Ammon's horn (tissue), 1 donor: ENCODE measurements around the gene GP9.
"Not testable (repeated sequence)": the region's sequence is repeated elsewhere in the genome, so short reads cannot be mapped to it uniquely, and the experiment has no call there.

ENCODE experiments used
- DNase-seq: peaks from one replicate; pipeline ENCODE4 v3.0.0-alpha.2; 2016; ENCODE audit warnings: low spot score

Gene GP9

DNA sequence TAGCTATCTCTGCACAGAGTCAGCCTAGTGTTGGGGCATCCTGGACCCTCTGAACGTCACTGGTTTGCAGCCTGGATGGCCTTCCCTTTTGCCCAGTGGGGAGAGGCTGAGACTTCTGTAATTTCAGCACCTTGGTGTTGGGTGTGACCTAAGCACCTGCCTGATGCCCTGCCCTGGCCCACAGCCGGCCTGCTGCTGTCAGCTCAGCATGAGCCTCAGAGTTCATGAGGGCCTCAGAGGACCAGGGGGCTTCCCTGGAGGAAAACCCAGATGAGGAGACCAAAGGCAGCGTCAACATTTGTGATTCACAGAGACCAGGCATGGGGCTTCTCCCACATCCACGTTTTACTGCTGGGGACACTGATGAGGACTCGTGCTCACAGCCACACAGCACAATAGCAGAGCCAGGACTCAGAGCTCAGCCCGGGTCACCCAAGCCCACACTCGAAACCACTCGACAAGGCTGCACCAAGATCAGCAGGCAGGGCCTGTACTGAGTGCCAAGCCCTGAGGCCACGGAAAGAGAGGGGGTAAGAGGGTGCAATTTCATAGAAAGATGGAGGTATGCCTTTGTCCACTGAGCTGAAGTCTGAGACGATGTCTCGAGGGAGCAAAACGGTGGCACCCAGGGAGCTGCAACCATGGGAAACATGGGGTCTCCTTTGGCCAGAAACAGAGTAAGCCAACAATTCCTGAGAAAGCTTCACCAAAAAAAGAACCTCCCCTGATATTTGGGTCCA, 9.9 kb upstream of the GP9 start:
- no peak for DNase-seq

- no peak for DNase-seq
Measured at GRCh38 chr3:129051871-129052340, 8.7 kb upstream of the GP9 start.

DNA sequence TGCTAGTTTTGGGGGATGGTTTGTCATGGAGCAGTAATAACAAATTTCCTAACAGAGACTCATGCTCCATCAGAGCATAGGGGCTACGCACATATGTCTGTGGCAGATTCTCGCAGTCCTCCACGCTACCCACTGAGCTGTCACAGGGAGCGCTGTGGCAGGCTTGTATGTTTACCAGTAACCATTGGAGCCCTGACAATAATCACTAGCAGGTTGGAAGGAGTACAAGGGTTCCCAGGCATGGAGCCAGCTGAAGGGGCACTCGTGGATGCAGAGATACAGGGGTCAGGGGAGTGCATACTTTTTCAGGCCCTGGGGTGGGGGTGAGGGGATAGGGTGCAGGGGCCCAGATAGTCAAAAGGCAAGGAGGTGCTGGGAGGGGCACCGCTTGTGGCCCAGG, 7.9 kb upstream of the GP9 start:
- DNase-seq = no peak

GRCh38 chr3:129054605-129055104, 5.9 kb upstream of the GP9 start:
- no peak for DNase-seq

GRCh38 chr3:129056451-129057173, 4.0 kb upstream of the GP9 start:
- no peak for DNase-seq

DNA sequence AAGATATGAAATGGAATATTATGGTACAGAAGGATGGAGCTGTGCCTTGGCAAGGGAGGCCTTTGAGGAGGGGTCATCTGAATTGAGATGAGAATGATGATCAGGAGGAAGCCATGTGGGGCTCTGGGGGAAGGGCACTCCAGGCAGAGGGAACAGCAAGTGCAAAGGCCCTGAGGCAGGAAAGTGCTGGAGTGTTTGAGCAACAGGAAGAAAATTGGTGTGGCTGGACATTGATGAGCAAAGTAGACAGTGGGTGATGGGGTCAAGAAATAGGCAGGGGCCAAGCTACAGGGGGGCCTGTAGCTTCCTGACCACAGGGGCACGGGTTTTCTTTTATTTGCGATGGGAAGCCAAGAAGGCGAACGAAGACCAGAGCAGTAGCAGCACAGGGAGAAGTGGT, 3.3 kb upstream of the GP9 start:
- no peak for DNase-seq

GRCh38 chr3:129058441-129059200, 2.0 kb upstream of the GP9 start:
- peak; percentile 64 for DNase-seq

- no peak for DNase-seq
Measured at GRCh38 chr3:129059311-129059958, 1.1 kb upstream of the GP9 start.

- no peak for DNase-seq
Measured at GRCh38 chr3:129061023-129061887, 676 bp downstream of the GP9 start.

DNA sequence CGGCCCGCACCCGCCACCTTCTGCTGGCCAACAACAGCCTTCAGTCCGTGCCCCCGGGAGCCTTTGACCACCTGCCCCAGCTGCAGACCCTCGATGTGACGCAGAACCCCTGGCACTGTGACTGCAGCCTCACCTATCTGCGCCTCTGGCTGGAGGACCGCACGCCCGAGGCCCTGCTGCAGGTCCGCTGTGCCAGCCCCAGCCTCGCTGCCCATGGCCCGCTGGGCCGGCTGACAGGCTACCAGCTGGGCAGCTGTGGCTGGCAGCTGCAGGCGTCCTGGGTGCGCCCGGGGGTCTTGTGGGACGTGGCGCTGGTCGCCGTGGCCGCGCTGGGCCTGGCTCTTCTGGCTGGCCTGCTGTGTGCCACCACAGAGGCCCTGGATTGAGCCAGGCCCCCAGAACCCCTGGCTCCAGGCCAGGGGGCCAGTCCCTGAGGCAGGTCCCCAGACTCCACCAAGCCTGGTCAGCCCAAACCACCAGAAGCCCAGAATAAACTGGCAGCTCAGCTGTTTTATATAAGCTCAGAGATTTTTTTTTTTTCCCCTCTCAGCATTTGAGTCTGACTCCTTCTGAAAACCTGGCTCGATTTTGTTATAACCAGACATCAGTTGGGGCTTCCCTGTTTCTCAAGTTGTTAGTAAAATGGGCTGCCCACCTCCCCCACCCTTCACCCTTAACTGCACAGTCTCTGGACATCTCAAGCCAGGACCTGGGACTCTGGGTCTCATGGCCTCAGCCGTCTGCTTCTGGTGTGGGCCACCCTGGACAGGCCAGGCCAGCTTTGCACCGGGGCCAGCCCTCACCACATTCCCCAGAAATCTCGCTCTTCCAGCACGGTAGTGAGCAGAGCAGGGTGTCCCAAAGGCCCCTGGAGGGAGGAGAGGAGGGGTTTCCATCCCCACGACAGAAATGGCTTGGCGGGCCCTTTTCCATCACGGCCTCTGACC, 1.6 kb downstream of the GP9 start:
- DNase-seq = no peak

DNA sequence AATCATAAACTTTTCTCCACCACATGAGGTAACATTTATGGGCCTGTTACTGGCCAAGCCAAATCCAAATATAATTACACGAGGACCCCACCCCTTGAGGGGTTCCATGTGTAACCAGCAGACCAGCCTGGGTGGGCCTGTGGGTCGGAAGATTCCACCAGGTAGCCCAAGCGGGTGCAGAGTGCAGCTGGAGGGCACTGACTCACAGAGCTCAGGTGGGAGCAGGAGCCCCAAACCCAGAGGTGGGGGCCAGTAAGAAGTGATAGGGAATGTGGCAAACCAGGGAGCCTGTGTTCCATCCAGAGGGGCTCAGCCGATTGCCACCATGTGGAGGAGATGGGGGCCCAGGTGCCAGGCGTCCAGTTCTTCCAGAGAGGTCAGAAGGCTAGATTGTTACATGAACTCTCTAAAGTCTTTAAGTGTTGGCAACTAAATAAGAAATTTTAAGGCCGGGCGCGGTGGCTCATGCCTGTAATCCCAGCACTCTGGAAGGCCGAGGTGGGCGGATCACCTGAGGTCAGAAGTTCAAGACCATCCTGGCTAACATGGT, 2.6 kb downstream of the GP9 start:
- DNase-seq = no peak

DNA sequence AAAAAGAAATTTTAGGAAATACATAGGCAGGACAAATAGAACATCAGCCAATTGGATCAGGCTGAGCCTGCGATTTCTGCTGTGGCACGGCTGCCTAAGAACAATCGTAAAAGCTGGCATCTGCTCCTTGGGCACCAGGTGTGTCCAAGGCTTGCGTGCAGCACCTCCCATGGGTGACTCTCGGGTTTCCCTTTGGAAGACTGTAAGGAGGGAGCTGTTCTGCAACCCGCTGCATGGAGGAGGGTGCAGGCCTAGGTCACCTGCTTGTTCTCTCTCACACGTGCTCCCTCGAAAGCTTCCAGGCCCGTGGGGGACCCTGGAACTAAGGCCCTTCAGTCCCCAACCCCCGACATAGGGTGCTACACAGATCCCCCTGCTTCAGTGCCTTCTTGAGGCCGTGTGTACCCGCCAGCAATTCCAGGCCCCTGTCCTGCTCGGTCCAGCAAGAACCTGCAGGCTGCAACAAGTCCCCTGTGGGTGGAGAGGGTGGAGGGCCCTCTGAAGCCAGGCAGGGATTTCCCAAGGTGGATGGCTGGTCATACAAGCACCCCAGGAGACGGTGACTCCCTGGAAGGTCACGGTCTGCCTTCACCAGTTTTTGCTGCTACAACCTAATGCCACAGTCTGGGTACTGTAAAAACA, 3.4 kb downstream of the GP9 start:
- DNase-seq = no peak

- DNase-seq = no peak
Measured at GRCh38 chr3:129065016-129065719, 4.6 kb downstream of the GP9 start.

DNA sequence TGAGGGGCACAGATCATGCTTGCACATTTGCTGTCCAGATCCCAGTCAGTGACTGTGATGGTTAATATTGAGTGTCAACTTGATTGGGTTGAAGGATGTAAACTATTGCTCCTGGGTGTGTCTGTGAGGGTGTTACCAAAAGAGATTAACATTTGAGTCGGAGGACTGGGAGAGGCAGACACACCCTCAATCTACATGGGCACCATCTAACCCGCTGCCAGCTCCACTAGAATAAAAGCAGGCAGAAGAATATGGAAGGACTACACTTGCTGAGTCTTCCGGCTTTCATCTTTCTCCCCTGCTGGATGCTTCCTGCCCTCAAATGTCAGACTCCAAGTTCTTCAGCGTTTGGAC, 5.1 kb downstream of the GP9 start:
- DNase-seq = no peak

- DNase-seq = not testable (repeated sequence)
Measured at GRCh38 chr3:129067719-129068118, 7.1 kb downstream of the GP9 start.

- no peak for DNase-seq
Measured at GRCh38 chr3:129068291-129068886, 7.8 kb downstream of the GP9 start.

- DNase-seq = not testable (repeated sequence)
Measured at GRCh38 chr3:129069313-129070085, 8.9 kb downstream of the GP9 start.
